HCT116 (cell line): ENCODE measurements around the gene CCL7. TPM values are rescaled to one million over a fixed set of nuclear protein-coding genes. Genes with fewer than 3 reads are reported as not detected.

Experiments used
- ATAC-seq: fragments of 200-7000 bp; cut with Tn5 transposase; 2 replicates; pipeline ENCODE4 v1.9.1; 2020; ENCODE audit warnings: mild to moderate bottlenecking, moderate library complexity
- BruUV-seq: library from RNA; stranded (reverse); fragments of 400-500 nt; replicated peaks from 2 replicates; lab custom pipeline; 2021; lab: Mats Ljungman, UMichigan
- CTCF ChIA-PET: fragments of 300-600 bp; sonication (Branson Sonifier 250); formaldehyde crosslinking; loops from one replicate; lab custom pipeline; 2021; ENCODE audit warnings: antibody characterized with exemption; lab: Charles Lee
- POLR2A ChIA-PET: fragments of 300-600, 350-600 bp; sonication (Branson Sonifier 250); formaldehyde crosslinking; loops from one replicate; lab custom pipeline; 2021; ENCODE audit warnings: antibody characterized with exemption; lab: Charles Lee
- RAD21 ChIA-PET, 2 experiments: fragments of 300-600 bp; sonication (Branson Sonifier 250); formaldehyde crosslinking; loops; one replicate each; lab custom pipeline; 2023; ENCODE audit warnings: low total read pairs in 2 of 2; ENCODE audit not compliant: uncharacterized antibody in 2 of 2, unreplicated experiment in 2 of 2, low non-redundant PET in 1 of 2; lab: Charles Lee
- DNase-seq: peaks from one replicate; pipeline ENCODE4 v3.0.0-alpha.2; 2010; ENCODE audit warnings: low read depth, low spot score
- H2AFZ ChIP-seq: fragments of 200-600 bp; shearing (Covaris generic), sonication (generic); 2 replicates; pipeline ENCODE4 v1.6.1; 2017; ENCODE audit warnings: low read depth, mixed run types, mixed read lengths, antibody characterized with exemption, low read length; ENCODE audit not compliant: poor library complexity, severe bottlenecking
- H3K27ac ChIP-seq: 2 replicates; pipeline ENCODE4 v1.5.1; 2012; ENCODE audit warnings: low read depth, low read length
- H3K27me3 ChIP-seq: fragments of 200-600 bp; sonication (generic); 2 replicates; pipeline ENCODE4 v1.6.1; 2016; ENCODE audit warnings: mixed run types, low read length, mixed read lengths; ENCODE audit not compliant: insufficient read depth
- H3K36me3 ChIP-seq, 2 experiments: fragments of 200-500 bp in 1 of 2; fragments of 200-600 bp in 1 of 2; sonication (Bioruptor generic) in 1 of 2; sonication (generic) in 1 of 2; 2 replicates each; pipeline versions ENCODE4 v1.5.1 to v1.6.1; 2014 to 2016; ENCODE audit warnings: low read length in 2 of 2, inconsistent platforms in 1 of 2, mixed read lengths in 1 of 2, mixed run types in 1 of 2; ENCODE audit not compliant: insufficient read depth in 2 of 2, control insufficient read depth in 1 of 2
- H3K4me1 ChIP-seq, 2 experiments: fragments of 200-600 bp in 1 of 2; sonication (generic) in 1 of 2; 2 replicates each; pipeline versions ENCODE4 v1.5.1 to v1.6.1; 2012 to 2017; ENCODE audit warnings: low read length in 2 of 2, inconsistent platforms in 1 of 2, mild to moderate bottlenecking in 1 of 2, mixed read lengths in 1 of 2, mixed run types in 1 of 2, moderate library complexity in 1 of 2; ENCODE audit not compliant: insufficient read depth in 2 of 2, control insufficient read depth in 1 of 2
- H3K4me2 ChIP-seq: fragments of 200-600 bp; sonication (generic); 2 replicates; pipeline ENCODE4 v1.6.1; 2017; ENCODE audit warnings: mixed run types, low read length, mixed read lengths
- H3K4me3 ChIP-seq, 2 experiments: fragments of 200-600 bp in 1 of 2; sonication (generic) in 1 of 2; replicated peaks in 1 of 2; 2 replicates each; pipeline ENCODE4 v1.5.1; 2011 to 2016; ENCODE audit warnings: low read length in 2 of 2, control low read depth in 1 of 2, low read depth in 1 of 2, mild to moderate bottlenecking in 1 of 2, mixed read lengths in 1 of 2, mixed run types in 1 of 2
- H3K79me2 ChIP-seq: fragments of 200-600 bp; sonication (generic); 2 replicates; pipeline ENCODE4 v1.6.1; 2017; ENCODE audit warnings: mild to moderate bottlenecking, mixed run types, low read length, moderate library complexity, mixed read lengths; ENCODE audit not compliant: insufficient read depth
- H3K9ac ChIP-seq: fragments of 200-600 bp; sonication (generic); 2 replicates; pipeline ENCODE4 v1.6.1; 2016; ENCODE audit warnings: low read length, mixed read lengths
- H3K9me2 ChIP-seq: fragments of 200-600 bp; sonication (generic), shearing (Covaris generic); 2 replicates; pipeline ENCODE4 v1.6.1; 2017; ENCODE audit warnings: mixed run types, mild to moderate bottlenecking, moderate library complexity; ENCODE audit not compliant: insufficient read depth
- H3K9me3 ChIP-seq, 2 experiments: fragments of 200-500 bp in 1 of 2; fragments of 200-600 bp in 1 of 2; sonication (Bioruptor generic) in 1 of 2; sonication (generic) in 1 of 2; 2 replicates each; pipeline ENCODE4 v1.6.1; 2014 to 2017; ENCODE audit warnings: low read length in 2 of 2, mixed read lengths in 2 of 2, inconsistent platforms in 1 of 2, low read depth in 1 of 2, mild to moderate bottlenecking in 1 of 2, mixed run types in 1 of 2, moderate library complexity in 1 of 2; ENCODE audit not compliant: control insufficient read depth in 1 of 2, insufficient read depth in 1 of 2
- H4K20me1 ChIP-seq: fragments of 200-600 bp; sonication (generic), shearing (Covaris generic); 2 replicates; pipeline ENCODE4 v1.6.1; 2017; ENCODE audit warnings: mixed run types, mild to moderate bottlenecking, moderate library complexity; ENCODE audit not compliant: insufficient read depth
- ATF3 ChIP-seq: IDR thresholded peaks from 2 replicates; pipeline ENCODE4 v1.6.1; 2012
- CBX3 ChIP-seq: IDR thresholded peaks from 2 replicates; pipeline ENCODE4 v1.6.1; 2012; ENCODE audit warnings: low read depth
- CEBPB ChIP-seq: IDR thresholded peaks from 2 replicates; pipeline ENCODE4 v1.6.1; 2012; ENCODE audit warnings: low read depth
- CTCF ChIP-seq, 3 experiments: fragments of 200-600 bp in 1 of 3; sonication (generic) in 1 of 3; IDR thresholded peaks in 2 of 3; conservative IDR thresholded peaks in 1 of 3; 2 replicates each; pipeline ENCODE4 v1.5.1; 2012 to 2017; ENCODE audit warnings: low read depth in 2 of 3, low read length in 2 of 3, antibody characterized with exemption in 1 of 3, borderline replicate concordance in 1 of 3, control low read depth in 1 of 3, mild to moderate bottlenecking in 1 of 3, mixed read lengths in 1 of 3, mixed run types in 1 of 3, moderate library complexity in 1 of 3; ENCODE audit not compliant: insufficient read depth in 1 of 3
- POLR2A ChIP-seq: IDR thresholded peaks from 2 replicates; pipeline ENCODE4 v1.7.0; 2011; ENCODE audit warnings: borderline replicate concordance; ENCODE audit not compliant: insufficient read depth, insufficient read length; ENCODE audit errors: extremely low read depth
- POLR2AphosphoS5 ChIP-seq: IDR thresholded peaks from 2 replicates; pipeline ENCODE4 v1.6.1; 2011; ENCODE audit warnings: mild to moderate bottlenecking, low read depth, low read length, moderate library complexity
- RAD21 ChIP-seq: IDR thresholded peaks from 2 replicates; pipeline ENCODE4 v1.6.1; 2012; ENCODE audit warnings: low read depth, mild to moderate bottlenecking
- SIN3A ChIP-seq: IDR thresholded peaks from 2 replicates; pipeline ENCODE4 v1.6.1; 2012; ENCODE audit warnings: low read depth
- ZNF274 ChIP-seq: fragments of 200-500 bp; sonication (Bioruptor generic); IDR thresholded peaks from 2 replicates; pipeline ENCODE4 v1.6.1; 2014; ENCODE audit warnings: mild to moderate bottlenecking, low read depth, low read length, inconsistent platforms
- intact Hi-C: fragments of 100-400 bp; cut with micrococcal nuclease; formaldehyde crosslinking; loops from 2 replicates; pipeline ENCODE4 v1.10.0; 2022
- total RNA-seq: library from RNA; stranded (reverse); gene quantifications from one replicate; pipeline ENCODE4 v1.2.1, GENCODE V29; 2021; ENCODE audit not compliant: unreplicated experiment
- TF ChIP-seq, protein P1 (sequence below): IDR thresholded peaks from 2 replicates; pipeline ENCODE4 v1.6.1; 2012

CCL7 gene
- total RNA-seq, 1 experiment from 2014 or later: not detected

GRCh38 chr17:34312080-34312479, 42.1 kb downstream of the CCL7 start:
- no TSS peak for BruUV-seq
- ATAC-seq: no peak
- Histone ChIP-seq H3K9me2 (no peaks in the 10 kb centered on the region), H3K27me3 (peaks cover 8% of the 10 kb centered on the region; the same call in 1 of the 2 replicates), H3K9ac (no peak overlapping the region), H3K36me3 (no peaks in the 10 kb centered on the region), H3K27ac (no peak overlapping the region), H3K4me2 (no peak overlapping the region), H4K20me1 (no peaks in the 10 kb centered on the region), H3K79me2 (no peaks in the 10 kb centered on the region), H2AFZ (no peak overlapping the region), H3K4me1 (no peaks in the 10 kb centered on the region), H3K9me3 (no peaks in the 10 kb centered on the region), H3K4me3 (no peak overlapping the region)
- TF ChIP-seq ZNF274: no peak
- TF ChIP-seq SIN3A: no peak
- no peak for TF ChIP-seq POLR2A
- TF ChIP-seq CTCF (IDR thresholded peaks at IDR 0.05 in 2 of 3, conservative IDR thresholded peaks at IDR 0.05 in 1 of 3; ENCODE audit: borderline replicate concordance in 1 of 3, insufficient read depth in 1 of 3, low read depth in 2 of 3, low read length in 2 of 3): no peak
- TF ChIP-seq POLR2AphosphoS5: no peak
- no peak for TF ChIP-seq ATF3
- TF ChIP-seq RAD21: no peak
- no peak for TF ChIP-seq CBX3
- TF ChIP-seq, protein P1, sequence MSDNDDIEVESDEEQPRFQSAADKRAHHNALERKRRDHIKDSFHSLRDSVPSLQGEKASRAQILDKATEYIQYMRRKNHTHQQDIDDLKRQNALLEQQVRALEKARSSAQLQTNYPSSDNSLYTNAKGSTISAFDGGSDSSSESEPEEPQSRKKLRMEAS: no peak
- no peak for TF ChIP-seq CEBPB
- ChIA-PET RAD21 (no interaction called here), POLR2A (no interaction called here), CTCF (no interaction called here)
- intact Hi-C loops: no loop called here
- DNase-seq: no peak
